Measurements from ENCODE around the gene FAM181A. TPM values are rescaled to one million over a fixed set of nuclear protein-coding genes. Genes with fewer than 3 reads are reported as not detected.

Gene FAM181A
- polyA plus RNA-seq, 1 donor from 2014 or later, result 0.43 TPM

DNA sequence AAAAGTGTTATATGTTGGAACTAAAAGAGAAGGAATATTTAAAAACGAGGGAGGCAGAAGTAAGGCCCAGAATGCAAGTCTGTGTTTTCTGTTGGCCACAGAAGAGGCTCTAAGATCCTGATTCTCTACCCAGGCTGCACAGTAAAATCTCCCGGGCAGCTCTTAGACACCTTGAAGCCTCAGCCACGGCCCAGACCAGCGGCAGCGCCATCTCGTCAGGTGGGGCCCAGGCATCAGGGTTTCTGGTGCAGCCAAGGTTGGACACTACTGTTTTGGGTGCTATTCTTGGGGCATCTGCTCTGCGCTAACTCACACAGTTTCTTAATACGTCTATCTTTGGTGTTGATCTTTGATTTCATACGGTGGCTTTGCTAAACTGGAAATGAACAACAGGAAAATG is 16.8 kb downstream of the FAM181A start:
- Histone ChIP-seq H2AFZ (ENCODE audit: low read depth, low read length) (no peak overlapping the region), H3K36me3 (ENCODE audit: insufficient read depth, low read length) (no peaks in the 10 kb centered on the region), H3K27me3 (ENCODE audit: insufficient read depth, low read depth, low read length) (peaks cover 14% of the 10 kb centered on the region), H3K9me2 (ENCODE audit: insufficient read depth, low read length) (no peaks in the 10 kb centered on the region), H3K4me3 (ENCODE audit: low read length) (no peak overlapping the region), H3K79me2 (replicated peaks; ENCODE audit: insufficient read depth, low read length) (no peaks in the 10 kb centered on the region), H4K20me1 (ENCODE audit: insufficient read depth) (no peaks in the 10 kb centered on the region), H3K9me3 (ENCODE audit: low read length) (no peaks in the 10 kb centered on the region), H3K9ac (ENCODE audit: low read length) (no peak overlapping the region), H3K27ac (ENCODE audit: low read length) (no peak overlapping the region), H3F3A (ENCODE audit: insufficient read depth, low read length, poor library complexity, severe bottlenecking) (no peaks in the 10 kb centered on the region), H3K4me2 (ENCODE audit: low read length) (no peak overlapping the region)
- TF ChIP-seq POLR2AphosphoS5 (IDR thresholded peaks at IDR 0.05), result no peak

DNA sequence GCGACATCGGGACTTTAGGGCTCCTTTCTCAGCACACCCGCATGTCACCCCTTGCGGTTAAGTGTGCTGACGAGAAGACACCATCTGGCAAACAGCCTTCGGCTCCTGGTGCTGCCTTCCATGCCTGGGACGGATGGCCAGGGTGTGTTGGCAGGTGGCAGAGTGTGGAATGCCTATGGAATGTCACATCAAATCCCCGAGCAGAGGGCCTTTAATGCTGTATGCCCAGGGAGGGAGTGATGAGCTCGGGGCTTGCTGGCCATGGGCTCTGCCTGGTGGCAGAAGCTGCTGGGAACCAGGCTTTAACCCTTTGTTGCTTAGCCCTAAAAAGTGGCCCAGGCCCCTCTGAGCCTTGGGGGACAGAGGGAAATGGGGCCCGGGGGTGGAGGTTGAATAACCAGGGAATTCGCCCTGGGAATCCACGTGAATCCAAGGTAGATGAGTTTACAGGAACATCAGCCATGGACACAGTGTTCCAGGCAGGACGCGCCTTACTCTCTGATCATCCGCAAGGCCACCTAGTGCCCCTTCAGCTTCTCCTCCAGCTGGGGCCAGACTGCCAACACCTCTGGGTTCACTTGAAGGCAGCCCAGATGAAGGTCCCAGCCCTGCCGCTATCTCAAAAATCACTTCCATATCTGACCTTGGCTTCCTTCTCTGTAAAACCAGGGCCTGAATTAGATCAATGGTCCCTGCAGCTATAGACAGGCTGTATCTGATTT is 17.4 kb downstream of the FAM181A start:
- TF ChIP-seq POLR2AphosphoS5 (IDR thresholded peaks at IDR 0.05), result no peak
- no peak overlapping the region for H3K4me3 ChIP-seq (ENCODE audit: low read length)
- H3F3A ChIP-seq (ENCODE audit: insufficient read depth, low read length, poor library complexity, severe bottlenecking), result no peaks in the 10 kb centered on the region
- no peaks in the 10 kb centered on the region for H3K9me2 ChIP-seq (ENCODE audit: insufficient read depth, low read length)
- H3K4me2 ChIP-seq (ENCODE audit: low read length), result no peak overlapping the region
- no peak overlapping the region for H3K9ac ChIP-seq (ENCODE audit: low read length)
- H3K36me3 ChIP-seq (ENCODE audit: insufficient read depth, low read length), result no peaks in the 10 kb centered on the region
- no peak overlapping the region for H2AFZ ChIP-seq (ENCODE audit: low read depth, low read length)
- H3K27me3 ChIP-seq (ENCODE audit: insufficient read depth, low read depth, low read length), result peaks cover 8% of the 10 kb centered on the region
- no peaks in the 10 kb centered on the region for H3K9me3 ChIP-seq (ENCODE audit: low read length)
- H3K79me2 ChIP-seq (replicated peaks; ENCODE audit: insufficient read depth, low read length), result no peaks in the 10 kb centered on the region
- no peak overlapping the region for H3K27ac ChIP-seq (ENCODE audit: low read length)
- no peaks in the 10 kb centered on the region for H4K20me1 ChIP-seq (ENCODE audit: insufficient read depth)

DNA sequence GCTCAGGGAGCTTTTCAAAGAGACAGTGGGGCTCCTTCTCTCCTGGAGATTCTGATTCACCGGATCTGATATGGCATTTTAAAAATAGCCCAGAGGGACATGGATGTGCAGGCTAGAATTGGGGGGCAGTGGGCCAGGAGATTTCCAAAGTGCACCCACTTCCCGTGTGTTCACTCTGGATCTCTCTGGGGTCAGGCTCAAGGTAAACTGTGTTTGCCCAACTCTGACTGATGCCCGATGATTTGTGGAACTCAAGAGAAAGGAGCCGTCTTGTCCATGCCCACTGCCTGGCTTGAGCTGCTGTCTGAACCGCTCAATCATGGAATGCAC is 17.9 kb downstream of the FAM181A start:
- peaks cover 3% of the 10 kb centered on the region for H3K27me3 ChIP-seq (ENCODE audit: insufficient read depth, low read depth, low read length)
- H3K9ac ChIP-seq (ENCODE audit: low read length), result no peak overlapping the region
- H4K20me1 ChIP-seq (ENCODE audit: insufficient read depth), result no peaks in the 10 kb centered on the region
- no peaks in the 10 kb centered on the region for H3K9me3 ChIP-seq (ENCODE audit: low read length)
- no peak overlapping the region for H2AFZ ChIP-seq (ENCODE audit: low read depth, low read length)
- no peaks in the 10 kb centered on the region for H3K36me3 ChIP-seq (ENCODE audit: insufficient read depth, low read length)
- no peak for TF ChIP-seq EP300 (conservative IDR thresholded peaks at IDR 0.05; ENCODE audit: poor library complexity, severe bottlenecking)
- TF ChIP-seq SMC3 (conservative IDR thresholded peaks at IDR 0.05; ENCODE audit: poor library complexity), result no peak
- no peak for TF ChIP-seq TAF1 (IDR thresholded peaks at IDR 0.05; ENCODE audit: low read depth)
- no peak for TF ChIP-seq RAD21 (conservative IDR thresholded peaks at IDR 0.05)
- no peak for TF ChIP-seq EZH2 (IDR thresholded peaks at IDR 0.05; ENCODE audit: borderline replicate concordance, insufficient read depth, low read length, poor library complexity, severe bottlenecking)
- TF ChIP-seq MXI1 (conservative IDR thresholded peaks at IDR 0.05; ENCODE audit: poor library complexity, severe bottlenecking), result no peak
- TF ChIP-seq REST (IDR thresholded peaks at IDR 0.05; ENCODE audit: borderline replicate concordance), result no peak
- TF ChIP-seq CTCF (IDR thresholded peaks at IDR 0.05; ENCODE audit: poor library complexity, severe bottlenecking), result no peak
- no peak for TF ChIP-seq POLR2AphosphoS5 (IDR thresholded peaks at IDR 0.05)
- H3F3A ChIP-seq (ENCODE audit: insufficient read depth, low read length, poor library complexity, severe bottlenecking), result no peaks in the 10 kb centered on the region
- no peak overlapping the region for H3K4me2 ChIP-seq (ENCODE audit: low read length)
- no peaks in the 10 kb centered on the region for H3K9me2 ChIP-seq (ENCODE audit: insufficient read depth, low read length)
- no peaks in the 10 kb centered on the region for H3K79me2 ChIP-seq (replicated peaks; ENCODE audit: insufficient read depth, low read length)
- no peak overlapping the region for H3K4me3 ChIP-seq (ENCODE audit: low read length)
- H3K27ac ChIP-seq (ENCODE audit: low read length), result no peak overlapping the region
